Panc1 (cell line): ENCODE data around the gene PNKP.

ENCODE experiments used
- POLR2AphosphoS5 ChIP-seq: IDR thresholded peaks from 2 replicates; pipeline ENCODE4 v1.6.1; 2012; ENCODE audit warnings: mild to moderate bottlenecking, low read depth, low read length, moderate library complexity
- TF ChIP-seq, protein P1 (sequence below): fragments of 450-650 bp; IDR thresholded peaks from 2 replicates; pipeline ENCODE4 v1.5.1; 2017; ENCODE audit warnings: mild to moderate bottlenecking
- TF ChIP-seq, protein P2 (sequence below), 2 experiments: IDR thresholded peaks; 2 replicates each; pipeline ENCODE4 v1.6.1; 2011 to 2012; ENCODE audit warnings: low read depth in 2 of 2, control low read depth in 1 of 2, low read length in 1 of 2, mild to moderate bottlenecking in 1 of 2, moderate library complexity in 1 of 2; ENCODE audit not compliant: insufficient read depth in 1 of 2

- TF ChIP-seq, protein P1, sequence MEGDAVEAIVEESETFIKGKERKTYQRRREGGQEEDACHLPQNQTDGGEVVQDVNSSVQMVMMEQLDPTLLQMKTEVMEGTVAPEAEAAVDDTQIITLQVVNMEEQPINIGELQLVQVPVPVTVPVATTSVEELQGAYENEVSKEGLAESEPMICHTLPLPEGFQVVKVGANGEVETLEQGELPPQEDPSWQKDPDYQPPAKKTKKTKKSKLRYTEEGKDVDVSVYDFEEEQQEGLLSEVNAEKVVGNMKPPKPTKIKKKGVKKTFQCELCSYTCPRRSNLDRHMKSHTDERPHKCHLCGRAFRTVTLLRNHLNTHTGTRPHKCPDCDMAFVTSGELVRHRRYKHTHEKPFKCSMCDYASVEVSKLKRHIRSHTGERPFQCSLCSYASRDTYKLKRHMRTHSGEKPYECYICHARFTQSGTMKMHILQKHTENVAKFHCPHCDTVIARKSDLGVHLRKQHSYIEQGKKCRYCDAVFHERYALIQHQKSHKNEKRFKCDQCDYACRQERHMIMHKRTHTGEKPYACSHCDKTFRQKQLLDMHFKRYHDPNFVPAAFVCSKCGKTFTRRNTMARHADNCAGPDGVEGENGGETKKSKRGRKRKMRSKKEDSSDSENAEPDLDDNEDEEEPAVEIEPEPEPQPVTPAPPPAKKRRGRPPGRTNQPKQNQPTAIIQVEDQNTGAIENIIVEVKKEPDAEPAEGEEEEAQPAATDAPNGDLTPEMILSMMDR = no peak
- TF ChIP-seq, protein P2, sequence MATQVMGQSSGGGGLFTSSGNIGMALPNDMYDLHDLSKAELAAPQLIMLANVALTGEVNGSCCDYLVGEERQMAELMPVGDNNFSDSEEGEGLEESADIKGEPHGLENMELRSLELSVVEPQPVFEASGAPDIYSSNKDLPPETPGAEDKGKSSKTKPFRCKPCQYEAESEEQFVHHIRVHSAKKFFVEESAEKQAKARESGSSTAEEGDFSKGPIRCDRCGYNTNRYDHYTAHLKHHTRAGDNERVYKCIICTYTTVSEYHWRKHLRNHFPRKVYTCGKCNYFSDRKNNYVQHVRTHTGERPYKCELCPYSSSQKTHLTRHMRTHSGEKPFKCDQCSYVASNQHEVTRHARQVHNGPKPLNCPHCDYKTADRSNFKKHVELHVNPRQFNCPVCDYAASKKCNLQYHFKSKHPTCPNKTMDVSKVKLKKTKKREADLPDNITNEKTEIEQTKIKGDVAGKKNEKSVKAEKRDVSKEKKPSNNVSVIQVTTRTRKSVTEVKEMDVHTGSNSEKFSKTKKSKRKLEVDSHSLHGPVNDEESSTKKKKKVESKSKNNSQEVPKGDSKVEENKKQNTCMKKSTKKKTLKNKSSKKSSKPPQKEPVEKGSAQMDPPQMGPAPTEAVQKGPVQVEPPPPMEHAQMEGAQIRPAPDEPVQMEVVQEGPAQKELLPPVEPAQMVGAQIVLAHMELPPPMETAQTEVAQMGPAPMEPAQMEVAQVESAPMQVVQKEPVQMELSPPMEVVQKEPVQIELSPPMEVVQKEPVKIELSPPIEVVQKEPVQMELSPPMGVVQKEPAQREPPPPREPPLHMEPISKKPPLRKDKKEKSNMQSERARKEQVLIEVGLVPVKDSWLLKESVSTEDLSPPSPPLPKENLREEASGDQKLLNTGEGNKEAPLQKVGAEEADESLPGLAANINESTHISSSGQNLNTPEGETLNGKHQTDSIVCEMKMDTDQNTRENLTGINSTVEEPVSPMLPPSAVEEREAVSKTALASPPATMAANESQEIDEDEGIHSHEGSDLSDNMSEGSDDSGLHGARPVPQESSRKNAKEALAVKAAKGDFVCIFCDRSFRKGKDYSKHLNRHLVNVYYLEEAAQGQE (IDR thresholded peaks at IDR 0.05; ENCODE audit: insufficient read depth in 1 of 2, low read depth in 2 of 2, low read length in 1 of 2) = no peak
- TF ChIP-seq POLR2AphosphoS5 = no peak
Observed at GRCh38 chr19:49894011-49894664, 26.8 kb upstream of the PNKP start.
